Vagina (tissue), 2 donors: Measurements from ENCODE around the gene CACNA1I. TPM values are rescaled to one million over a fixed set of nuclear protein-coding genes. Genes with fewer than 3 reads are reported as not detected.

Experiments
- DNase-seq, 2 donors: peaks; one replicate each; pipeline ENCODE4 v3.0.0-alpha.2; 2017; ENCODE audit errors: extremely low spot score in 2 of 2
- H3K27ac ChIP-seq: fragments of 200-600 bp; sonication (generic); one replicate; pipeline ENCODE4 v1.5.1; 2019
- H3K27me3 ChIP-seq: fragments of 200-600 bp; sonication (generic); one replicate; pipeline ENCODE4 v1.5.1; 2019
- H3K36me3 ChIP-seq, 2 donors: fragments of 200-600 bp; sonication (generic); one replicate each; pipeline ENCODE4 v1.5.1; 2017 to 2019
- H3K4me1 ChIP-seq: fragments of 200-600 bp; sonication (generic); one replicate; pipeline ENCODE4 v1.5.1; 2019
- H3K4me3 ChIP-seq, 2 donors: fragments of 200-600 bp; sonication (generic); 1 replicate in 1 of 2; 2 replicates in 1 of 2; pipeline ENCODE4 v1.5.1; 2016 to 2019
- H3K9me3 ChIP-seq: fragments of 200-600 bp; sonication (generic); one replicate; pipeline ENCODE4 v1.5.1; 2019
- POLR2A ChIP-seq, 2 donors: fragments of 450-650 bp; IDR thresholded peaks; one replicate each; pipeline ENCODE4 v1.6.1; 2017; ENCODE audit warnings: antibody characterized with exemption in 2 of 2, mild to moderate bottlenecking in 2 of 2, moderate library complexity in 2 of 2
- POLR2AphosphoS5 ChIP-seq, 2 donors: sonication (generic); formaldehyde crosslinking; IDR thresholded peaks; one replicate each; pipeline ENCODE4 v1.9.0; 2017; ENCODE audit warnings: antibody characterized with exemption in 2 of 2, mild to moderate bottlenecking in 2 of 2, low read depth in 1 of 2; ENCODE audit not compliant: insufficient read depth in 1 of 2
- intact Hi-C: fragments of 100-400 bp; cut with DNase I; formaldehyde crosslinking; loops from one replicate; pipeline ENCODE4 v1.15.1; 2023
- total RNA-seq: library from RNA; depleted of rRNA; stranded (reverse); fragments of >200 nt; gene quantifications from one replicate; pipeline ENCODE4 v1.2.3, GENCODE V29; 2016
- TF ChIP-seq, protein P1 (sequence below), 3 experiments: fragments of 450-650 bp in 2 of 3; fragments of 200-600 bp in 1 of 3; sonication (generic) in 1 of 3; IDR thresholded peaks; one replicate each; pipeline ENCODE4 v1.5.1; 2017 to 2019; ENCODE audit warnings: antibody characterized with exemption in 3 of 3, mild to moderate bottlenecking in 2 of 3, moderate library complexity in 2 of 3

The CACNA1I gene
- total RNA-seq, 1 donor from 2014 or later = 1.2 TPM

DNA sequence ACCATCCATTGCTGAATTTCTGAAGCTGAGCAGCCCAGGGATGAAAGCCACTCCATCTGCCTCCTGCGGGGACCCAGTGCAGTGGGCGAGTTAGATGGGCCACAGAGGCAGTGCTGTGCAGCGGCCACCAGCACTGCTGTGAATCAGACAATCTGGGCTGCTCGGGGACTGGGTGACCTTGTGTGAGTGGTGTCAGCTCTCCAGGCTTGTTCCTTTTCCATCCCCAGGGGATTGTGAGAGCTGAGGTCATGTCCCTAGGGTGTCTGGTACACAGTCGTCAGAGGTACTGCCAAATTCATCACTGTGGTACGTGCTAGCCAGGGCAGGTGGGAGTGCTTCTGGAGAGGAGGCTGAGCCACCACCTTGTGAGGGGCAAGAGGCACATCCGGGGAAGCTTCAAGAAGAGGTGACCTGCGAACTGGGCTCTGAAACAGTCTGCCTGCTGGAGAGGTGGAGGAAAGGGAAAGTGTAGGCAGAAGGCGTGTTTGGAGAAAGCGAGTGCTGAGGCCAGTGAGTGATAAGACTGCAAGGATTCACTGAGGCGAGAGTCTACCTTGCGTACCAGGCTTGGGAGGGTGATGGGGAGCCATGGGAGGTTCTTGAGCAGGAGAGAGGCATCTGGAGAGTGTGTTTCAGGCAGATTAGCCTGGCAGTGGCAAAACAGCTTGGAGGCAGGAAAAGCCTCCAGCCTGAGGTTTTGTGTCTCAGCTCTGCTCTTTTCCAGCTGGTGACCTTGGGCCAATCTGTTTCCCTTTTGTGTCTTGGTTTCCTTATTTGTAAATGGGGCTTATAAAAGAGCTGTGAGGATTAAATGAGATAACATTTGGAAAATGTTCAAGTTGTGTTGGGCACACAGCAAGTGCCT, 22.7 kb downstream of the CACNA1I start:
- DNase-seq = no peak
- intact Hi-C loops = no loop called here
- no peaks in the 10 kb centered on the region for H3K27me3 ChIP-seq
- TF ChIP-seq POLR2A (IDR thresholded peaks at IDR 0.05) (no peak), POLR2AphosphoS5 (IDR thresholded peaks at IDR 0.05; ENCODE audit: insufficient read depth in 1 of 2, low read depth in 1 of 2) (no peak)
- TF ChIP-seq, protein P1, sequence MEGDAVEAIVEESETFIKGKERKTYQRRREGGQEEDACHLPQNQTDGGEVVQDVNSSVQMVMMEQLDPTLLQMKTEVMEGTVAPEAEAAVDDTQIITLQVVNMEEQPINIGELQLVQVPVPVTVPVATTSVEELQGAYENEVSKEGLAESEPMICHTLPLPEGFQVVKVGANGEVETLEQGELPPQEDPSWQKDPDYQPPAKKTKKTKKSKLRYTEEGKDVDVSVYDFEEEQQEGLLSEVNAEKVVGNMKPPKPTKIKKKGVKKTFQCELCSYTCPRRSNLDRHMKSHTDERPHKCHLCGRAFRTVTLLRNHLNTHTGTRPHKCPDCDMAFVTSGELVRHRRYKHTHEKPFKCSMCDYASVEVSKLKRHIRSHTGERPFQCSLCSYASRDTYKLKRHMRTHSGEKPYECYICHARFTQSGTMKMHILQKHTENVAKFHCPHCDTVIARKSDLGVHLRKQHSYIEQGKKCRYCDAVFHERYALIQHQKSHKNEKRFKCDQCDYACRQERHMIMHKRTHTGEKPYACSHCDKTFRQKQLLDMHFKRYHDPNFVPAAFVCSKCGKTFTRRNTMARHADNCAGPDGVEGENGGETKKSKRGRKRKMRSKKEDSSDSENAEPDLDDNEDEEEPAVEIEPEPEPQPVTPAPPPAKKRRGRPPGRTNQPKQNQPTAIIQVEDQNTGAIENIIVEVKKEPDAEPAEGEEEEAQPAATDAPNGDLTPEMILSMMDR (IDR thresholded peaks at IDR 0.05) = no peak
- no peak overlapping the region for H3K4me3 ChIP-seq
- no peaks in the 10 kb centered on the region for H3K9me3 ChIP-seq
- no peaks in the 10 kb centered on the region for H3K36me3 ChIP-seq
- H3K4me1 ChIP-seq = peaks cover 8% of the 10 kb centered on the region
- no peak overlapping the region for H3K27ac ChIP-seq

DNA sequence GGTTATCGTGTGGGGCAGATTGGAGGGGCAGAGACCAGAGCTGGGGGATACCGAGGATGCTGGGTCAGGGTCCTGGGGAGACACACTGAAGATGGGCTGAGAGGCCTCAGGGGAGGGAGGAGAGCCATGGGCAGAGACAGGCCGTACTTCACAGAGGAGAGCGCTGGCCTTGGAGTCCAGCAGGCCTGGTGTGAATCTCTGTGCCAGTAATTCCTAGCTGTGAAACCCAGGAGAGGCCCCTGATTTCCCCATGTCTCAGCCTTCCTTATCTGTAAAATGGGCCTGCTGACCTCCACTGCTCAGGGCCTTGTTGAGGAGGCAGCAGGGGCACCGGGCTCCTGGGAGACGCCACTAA, 23.4 kb downstream of the CACNA1I start:
- H3K27me3 ChIP-seq = no peaks in the 10 kb centered on the region
- H3K27ac ChIP-seq = no peak overlapping the region
- TF ChIP-seq POLR2A (IDR thresholded peaks at IDR 0.05) (no peak), POLR2AphosphoS5 (IDR thresholded peaks at IDR 0.05; ENCODE audit: insufficient read depth in 1 of 2, low read depth in 1 of 2) (no peak)
- TF ChIP-seq, protein P1 (IDR thresholded peaks at IDR 0.05) = no peak
- no peaks in the 10 kb centered on the region for H3K36me3 ChIP-seq
- intact Hi-C loops = no loop called here
- H3K4me1 ChIP-seq = peaks cover 8% of the 10 kb centered on the region
- no peak for DNase-seq
- H3K4me3 ChIP-seq = no peak overlapping the region
- no peaks in the 10 kb centered on the region for H3K9me3 ChIP-seq

DNA sequence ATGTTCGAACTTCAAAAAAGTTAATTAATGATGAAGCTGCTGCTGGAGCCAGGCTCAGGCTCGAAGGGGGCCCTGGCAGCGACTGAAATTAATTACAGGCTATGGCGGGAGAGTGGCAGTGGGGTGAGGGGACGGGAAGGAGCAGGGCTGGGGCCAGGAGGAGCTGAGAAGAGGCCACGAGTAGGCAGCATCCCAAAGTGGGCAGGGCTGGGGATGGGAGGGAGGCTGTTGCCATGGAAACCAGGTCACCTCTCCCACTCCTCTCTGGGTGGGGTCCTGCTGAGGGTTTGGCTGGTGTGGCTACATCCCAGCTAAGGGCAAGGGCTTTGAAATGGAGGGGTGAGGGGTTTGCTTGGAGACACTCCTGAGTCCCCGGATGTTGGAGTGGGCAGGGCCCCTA, 23.9 kb downstream of the CACNA1I start:
- no peak overlapping the region for H3K27ac ChIP-seq
- H3K27me3 ChIP-seq = no peaks in the 10 kb centered on the region

DNA sequence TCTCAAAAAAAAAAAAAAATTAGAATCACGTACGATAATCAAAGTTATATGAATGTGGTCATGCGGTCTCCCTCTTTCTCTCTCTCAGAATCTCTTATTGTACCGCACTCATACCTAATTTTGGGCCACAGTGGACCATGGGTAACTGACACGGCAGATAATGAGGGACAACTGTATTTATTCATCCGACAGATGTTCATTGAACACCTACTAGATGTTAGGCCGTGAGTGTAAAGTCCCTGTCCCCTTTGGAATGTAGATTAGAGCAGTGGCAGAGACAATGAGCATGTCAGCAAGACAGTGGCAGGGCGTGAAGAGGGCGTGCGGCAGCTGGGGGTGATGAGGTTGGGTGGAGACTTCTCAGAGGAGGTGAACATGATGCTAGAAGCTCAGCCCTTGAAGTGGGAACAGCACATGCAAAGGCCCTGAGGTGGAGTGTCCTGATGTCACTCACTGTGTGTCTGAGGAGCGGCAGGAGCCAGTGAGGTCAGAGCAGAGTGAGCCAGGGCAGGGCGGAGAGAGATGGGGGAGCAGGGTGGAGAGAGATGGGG, 25.1 kb downstream of the CACNA1I start:
- TF ChIP-seq POLR2A (IDR thresholded peaks at IDR 0.05) = no peak

More for the DNA sequence above, 23.9 kb downstream of the CACNA1I start:
- Histone ChIP-seq H3K4me1 (peaks cover 8% of the 10 kb centered on the region), H3K9me3 (no peaks in the 10 kb centered on the region), H3K36me3 (no peaks in the 10 kb centered on the region), H3K4me3 (no peak overlapping the region)
- DNase-seq = no peak
- intact Hi-C loops = no loop called here
- TF ChIP-seq POLR2AphosphoS5 (IDR thresholded peaks at IDR 0.05; ENCODE audit: insufficient read depth in 1 of 2, low read depth in 1 of 2) (no peak), POLR2A (IDR thresholded peaks at IDR 0.05) (no peak)
- TF ChIP-seq, protein P1 (IDR thresholded peaks at IDR 0.05) = no peak

DNA sequence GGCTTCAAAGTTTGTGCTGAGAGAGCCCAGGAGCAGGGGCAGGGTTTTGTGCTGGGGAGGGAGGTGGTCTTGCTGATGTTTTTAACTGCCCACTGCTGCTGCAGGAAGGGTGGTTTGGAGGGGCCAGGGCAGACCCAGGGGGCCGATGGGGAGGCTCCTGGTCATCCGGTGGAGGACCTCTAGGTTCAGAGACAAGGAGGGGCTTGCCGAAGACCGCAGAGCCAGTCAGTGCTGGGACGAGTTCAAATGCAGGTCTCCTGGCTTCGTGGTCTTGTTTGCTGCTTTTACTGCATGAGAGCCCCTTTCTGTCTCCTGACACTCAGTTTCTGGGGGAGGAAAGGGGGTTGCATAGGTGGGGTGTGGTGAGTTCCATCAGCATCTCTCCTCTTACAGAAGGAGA, 26.0 kb downstream of the CACNA1I start:
- intact Hi-C loops = no loop called here
- Histone ChIP-seq H3K36me3 (no peaks in the 10 kb centered on the region), H3K27me3 (no peaks in the 10 kb centered on the region), H3K4me3 (no peak overlapping the region), H3K9me3 (no peaks in the 10 kb centered on the region), H3K4me1 (peaks cover 8% of the 10 kb centered on the region), H3K27ac (no peak overlapping the region)
- no peak for TF ChIP-seq POLR2A (IDR thresholded peaks at IDR 0.05)
- TF ChIP-seq, protein P1 (IDR thresholded peaks at IDR 0.05) = no peak
- TF ChIP-seq POLR2AphosphoS5 (IDR thresholded peaks at IDR 0.05; ENCODE audit: insufficient read depth in 1 of 2, low read depth in 1 of 2) = no peak
- DNase-seq = no peak

More for the DNA sequence above, 25.1 kb downstream of the CACNA1I start:
- H3K27me3 ChIP-seq = no peaks in the 10 kb centered on the region
- no peaks in the 10 kb centered on the region for H3K9me3 ChIP-seq
- peaks cover 8% of the 10 kb centered on the region for H3K4me1 ChIP-seq
- no peaks in the 10 kb centered on the region for H3K36me3 ChIP-seq
- intact Hi-C loops = no loop called here
- H3K4me3 ChIP-seq = no peak overlapping the region
- DNase-seq = no peak
- no peak overlapping the region for H3K27ac ChIP-seq
